NOMO-1 treated with dmso at 0.1 percent for 144 hours (cell line): ENCODE results near the gene VKORC1L1.
"Not testable (repeated sequence)": the region's sequence is repeated elsewhere in the genome, so short reads cannot be mapped to it uniquely, and the experiment has no call there.

Source experiments
- DNase-seq: peaks from one replicate; lab custom pipeline; 2025; ENCODE audit not compliant: unreplicated experiment; lab: John Stamatoyannopoulos, UW

Gene VKORC1L1

DNA sequence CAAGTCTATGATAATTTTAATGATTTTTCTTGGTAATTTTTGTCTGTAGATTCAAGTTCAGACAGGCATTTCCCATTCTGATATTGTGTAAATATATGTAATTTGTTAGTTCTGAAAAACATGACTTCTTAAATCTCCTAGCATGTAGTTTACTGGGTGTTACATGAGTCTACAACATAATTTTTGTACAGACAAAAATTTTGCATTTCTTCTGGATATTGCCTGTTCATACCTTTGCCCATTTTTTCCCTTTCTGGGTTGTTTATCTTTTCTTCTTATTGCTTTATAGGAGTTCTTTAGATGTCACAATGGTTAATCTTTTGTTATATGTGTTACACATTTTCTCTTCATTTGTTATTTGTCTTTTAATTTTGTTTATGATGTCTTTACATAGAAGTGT lies 12.1 kb downstream of the VKORC1L1 start:
- not testable (repeated sequence) for DNase-seq

GRCh38 chr7:65885533-65885932 lies 12.7 kb downstream of the VKORC1L1 start:
- DNase-seq: not testable (repeated sequence)

- not testable (repeated sequence) for DNase-seq
Observed at GRCh38 chr7:65888434-65889156, 15.7 kb downstream of the VKORC1L1 start.

- not testable (repeated sequence) for DNase-seq
Observed at GRCh38 chr7:65889722-65890121, 16.8 kb downstream of the VKORC1L1 start.

- no peak for DNase-seq
Observed at GRCh38 chr7:65892161-65892560, 19.3 kb downstream of the VKORC1L1 start.

DNA sequence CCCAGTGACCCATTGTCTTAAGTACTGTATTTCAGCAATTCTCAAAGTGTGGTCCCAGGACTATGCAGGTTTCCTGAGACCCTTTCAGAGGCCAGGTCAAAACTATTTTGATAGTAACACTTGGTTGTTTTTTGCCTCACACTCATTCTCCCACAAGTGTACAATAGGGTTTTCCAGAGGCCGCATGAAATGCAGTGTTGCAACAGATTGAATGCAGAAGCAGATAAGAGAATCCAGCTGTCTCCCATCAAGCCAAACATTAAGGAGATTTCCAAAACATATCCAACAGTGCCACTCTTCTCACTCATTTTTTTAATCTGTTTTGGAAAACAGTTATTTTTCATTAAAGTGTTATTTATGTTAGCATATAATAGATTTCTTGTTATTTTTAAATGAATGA lies 20.0 kb downstream of the VKORC1L1 start:
- no peak for DNase-seq

DNA sequence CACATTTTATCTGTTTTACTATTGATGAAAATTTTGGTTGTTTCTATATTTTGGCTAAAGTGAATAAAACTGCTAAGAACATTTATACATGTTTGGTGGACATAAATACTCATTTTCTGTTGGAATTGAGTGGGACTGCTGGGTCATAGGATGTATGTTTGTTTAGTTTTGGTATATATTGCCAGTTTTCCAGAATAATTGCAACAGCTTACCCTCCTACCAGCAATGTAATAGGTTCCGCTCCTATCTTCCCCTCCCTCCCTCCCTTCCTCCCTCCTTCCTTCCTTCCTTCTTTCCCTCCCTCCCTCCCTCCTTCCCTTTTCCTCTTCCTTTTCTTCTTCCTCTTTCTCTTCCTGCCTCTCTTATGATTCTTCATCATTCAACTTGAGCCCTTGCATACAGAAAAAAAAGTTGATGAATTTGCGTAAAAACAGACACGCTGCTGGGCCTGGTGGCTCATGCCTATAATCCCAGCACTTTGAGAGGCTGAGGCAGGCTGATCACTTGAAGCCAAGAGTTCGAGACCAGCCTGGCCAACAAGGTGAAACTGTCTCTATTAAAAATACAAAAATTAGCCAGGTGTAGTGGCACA lies 23.5 kb downstream of the VKORC1L1 start:
- no peak for DNase-seq

DNA sequence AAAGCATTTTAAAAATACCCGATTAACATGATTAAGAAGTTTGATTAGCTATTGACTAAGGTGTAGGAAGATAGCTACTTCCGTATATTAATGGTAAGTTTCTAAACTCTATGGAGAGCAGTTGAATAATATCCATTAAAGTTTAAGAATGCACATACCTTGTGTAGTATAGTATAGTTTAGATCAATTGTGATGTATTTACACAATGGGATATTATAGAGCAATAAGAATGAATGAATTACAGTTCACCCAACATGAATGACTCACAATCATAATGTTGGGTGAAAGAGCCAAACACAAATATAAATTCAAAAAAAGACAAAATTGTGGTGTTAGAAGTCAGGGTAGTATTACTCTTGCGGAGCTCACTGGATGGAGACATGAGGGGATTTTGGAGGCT lies 24.4 kb downstream of the VKORC1L1 start:
- not testable (repeated sequence) for DNase-seq

DNA sequence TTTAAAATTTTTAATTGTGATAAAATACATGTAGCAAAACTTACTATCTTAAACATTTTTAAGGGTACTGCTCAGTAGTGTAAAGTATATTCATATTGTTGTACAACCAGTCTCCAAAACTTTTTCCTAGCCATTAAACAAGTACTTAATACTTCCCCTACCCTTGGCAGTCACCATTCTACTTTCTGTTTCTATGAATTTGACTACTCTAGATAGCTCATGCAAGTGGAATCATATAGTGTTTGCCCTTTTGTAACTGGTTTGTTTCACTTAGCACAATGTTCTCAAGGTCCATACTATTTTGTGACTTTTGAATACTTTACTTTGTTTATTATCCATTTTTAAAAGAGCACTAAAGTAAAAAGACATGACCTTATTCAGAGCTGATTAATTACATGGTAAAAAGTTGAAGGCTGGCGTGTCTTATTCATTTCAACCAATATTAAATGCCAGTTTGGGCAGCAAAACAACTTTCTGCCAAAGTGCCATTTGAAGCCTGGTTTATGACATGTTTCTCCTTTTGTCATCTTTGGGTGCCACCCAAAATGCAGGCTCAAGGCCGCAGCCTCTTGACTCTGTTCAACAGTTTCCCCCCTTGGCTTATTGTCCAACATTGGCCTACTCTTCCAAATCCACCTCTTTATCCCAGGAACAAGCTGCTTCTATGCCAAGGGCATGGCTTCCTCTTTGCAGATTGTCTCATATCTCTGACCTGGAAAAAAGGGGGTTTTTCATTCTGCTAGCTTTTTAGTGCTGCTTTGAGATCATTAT lies 26.0 kb downstream of the VKORC1L1 start:
- DNase-seq: not testable (repeated sequence)

DNA sequence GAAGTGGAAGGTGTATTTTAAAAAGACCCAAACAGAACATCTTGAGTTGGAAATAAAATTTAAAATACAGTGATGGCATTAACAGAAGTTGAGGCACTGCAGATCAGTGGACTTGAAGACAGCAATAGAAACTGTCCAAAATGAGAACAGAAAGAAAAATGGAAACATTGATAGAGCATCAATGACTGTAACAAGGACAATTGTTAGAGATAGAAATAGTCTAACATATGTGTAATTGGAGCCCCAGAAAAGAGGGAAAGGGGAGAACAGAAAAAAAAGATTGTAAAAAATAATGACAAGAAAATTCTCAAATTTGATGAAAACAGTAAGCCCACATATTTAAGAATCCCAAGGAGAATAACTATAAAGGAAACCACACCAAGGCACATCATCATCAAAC lies 29.4 kb downstream of the VKORC1L1 start:
- no peak for DNase-seq

- no peak for DNase-seq
Observed at GRCh38 chr7:65907501-65908198, 34.8 kb downstream of the VKORC1L1 start.

GRCh38 chr7:65910237-65910636 lies 37.4 kb downstream of the VKORC1L1 start:
- DNase-seq: no peak

DNA sequence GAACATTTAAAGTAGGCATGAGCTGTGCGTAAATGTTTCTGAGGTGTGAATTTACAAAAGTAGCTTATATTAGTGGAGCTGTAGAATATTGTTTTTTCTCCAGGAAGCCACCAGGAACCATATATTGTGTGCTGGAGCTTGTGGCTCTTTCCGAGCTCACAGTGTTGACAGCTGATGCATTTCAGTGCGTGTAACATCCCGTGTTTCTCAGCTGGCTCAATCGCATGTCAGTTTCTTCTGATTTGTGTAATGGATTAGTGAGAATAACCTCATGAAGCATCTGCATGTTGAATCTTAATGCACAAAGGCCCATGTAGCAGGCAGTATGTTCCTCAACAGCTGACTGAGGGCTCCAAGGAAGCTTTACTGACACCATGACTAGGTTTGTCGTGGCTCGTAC lies 39.4 kb downstream of the VKORC1L1 start:
- DNase-seq: no peak

- DNase-seq: no peak
Observed at GRCh38 chr7:65915921-65916657, 43.2 kb downstream of the VKORC1L1 start.

DNA sequence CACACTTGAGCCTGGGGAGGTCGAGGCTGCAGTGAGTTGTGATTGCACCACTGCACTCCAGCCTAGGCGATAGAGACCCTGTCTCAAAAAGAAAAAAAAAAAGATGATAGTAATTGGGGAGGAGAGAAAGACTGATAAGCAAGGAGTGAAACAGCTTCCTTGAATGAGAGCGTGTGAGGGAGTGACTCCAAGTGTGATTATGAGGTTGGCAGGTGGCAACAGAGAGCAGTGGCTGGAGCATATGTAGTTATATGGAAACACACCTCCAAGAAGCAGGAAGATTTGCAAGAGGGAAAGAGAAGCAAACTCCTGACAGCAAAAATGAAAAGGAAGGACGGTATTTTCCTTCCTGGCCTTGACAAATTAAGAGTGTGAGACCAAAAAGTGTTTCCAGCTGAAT lies 50.4 kb downstream of the VKORC1L1 start:
- DNase-seq: no peak

DNA sequence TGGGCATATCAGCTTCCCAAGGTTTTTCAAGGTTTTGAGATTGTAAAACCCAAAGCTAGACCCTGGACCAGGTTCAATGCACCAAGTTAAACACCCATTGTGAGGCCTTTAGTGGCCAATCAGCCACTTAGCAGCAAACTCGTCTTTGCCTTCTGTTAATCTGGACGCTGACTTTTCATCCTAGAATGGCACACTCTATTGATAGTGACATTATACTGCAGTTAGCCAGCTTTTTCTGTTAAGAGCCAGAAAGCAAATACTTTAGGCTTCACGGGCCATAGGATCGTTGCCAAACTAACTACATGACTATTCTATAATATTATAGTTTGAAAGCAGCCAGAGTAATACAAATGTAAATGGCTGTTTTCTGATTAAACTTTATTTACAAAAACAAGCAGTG lies 51.3 kb downstream of the VKORC1L1 start:
- no peak for DNase-seq

- DNase-seq: no peak
Observed at GRCh38 chr7:65925040-65925439, 52.2 kb downstream of the VKORC1L1 start.

DNA sequence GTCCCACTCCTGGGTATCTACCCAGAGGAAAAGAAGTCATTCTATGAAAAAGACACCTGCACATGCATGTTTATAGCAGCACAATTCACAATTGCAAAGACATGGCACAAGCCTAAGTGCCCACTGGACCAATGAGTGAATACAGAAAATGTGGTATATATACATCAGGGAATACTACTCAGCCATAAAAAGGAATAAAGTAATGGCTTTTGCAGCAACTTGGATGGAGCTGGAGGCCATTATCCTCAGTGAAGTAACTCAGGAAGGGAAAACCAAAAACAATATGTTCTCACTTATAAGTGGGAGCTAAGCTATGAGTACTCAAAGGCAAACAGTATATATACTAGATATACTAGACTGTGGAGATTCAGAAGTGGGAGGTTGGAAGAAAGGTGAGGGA lies 53.7 kb downstream of the VKORC1L1 start:
- no peak for DNase-seq

DNA sequence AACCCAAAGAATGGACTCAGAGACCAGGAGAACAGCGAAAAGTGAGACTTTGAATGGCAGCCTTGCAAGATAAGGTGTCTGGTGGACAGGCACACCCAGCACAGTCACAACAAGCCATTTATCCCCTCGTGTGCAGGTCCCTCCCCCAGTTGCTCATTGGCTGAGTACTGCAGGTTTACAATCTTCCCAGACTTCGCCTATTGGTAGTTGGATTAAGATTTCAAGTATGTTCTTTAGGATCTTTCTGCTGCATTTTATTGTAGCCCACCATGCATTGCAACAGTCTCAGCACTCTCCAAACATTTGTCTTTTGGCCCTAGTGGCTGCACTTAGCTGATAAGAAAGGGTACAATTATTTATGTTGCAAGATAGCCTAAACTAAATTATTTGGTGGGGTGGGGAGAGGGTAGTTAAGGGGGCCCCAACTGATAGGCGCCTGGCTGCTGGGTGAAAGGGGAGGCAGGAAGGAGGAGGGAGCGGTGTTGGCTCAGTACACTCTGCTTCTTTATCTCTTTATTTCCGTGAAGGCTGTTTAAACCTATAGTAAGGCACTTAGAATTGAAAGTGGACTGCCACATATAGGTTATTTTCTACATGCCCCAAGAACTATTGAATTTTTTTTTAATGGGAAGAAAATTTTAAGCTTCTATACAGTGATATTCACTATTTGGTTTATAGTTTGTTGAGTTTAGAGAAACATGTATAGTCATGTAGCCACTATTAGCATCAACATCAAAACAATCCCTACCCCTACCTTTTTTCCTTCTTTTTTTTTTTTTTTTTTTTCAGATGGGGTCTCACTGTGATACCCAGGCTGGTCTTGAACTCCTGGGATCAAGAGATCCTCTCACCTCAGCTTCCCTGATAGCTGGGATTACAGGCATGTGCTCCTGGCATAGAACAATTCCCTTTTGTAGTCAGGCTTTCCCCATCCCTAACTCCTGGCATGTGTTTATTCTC lies 54.9 kb downstream of the VKORC1L1 start:
- DNase-seq: no peak

DNA sequence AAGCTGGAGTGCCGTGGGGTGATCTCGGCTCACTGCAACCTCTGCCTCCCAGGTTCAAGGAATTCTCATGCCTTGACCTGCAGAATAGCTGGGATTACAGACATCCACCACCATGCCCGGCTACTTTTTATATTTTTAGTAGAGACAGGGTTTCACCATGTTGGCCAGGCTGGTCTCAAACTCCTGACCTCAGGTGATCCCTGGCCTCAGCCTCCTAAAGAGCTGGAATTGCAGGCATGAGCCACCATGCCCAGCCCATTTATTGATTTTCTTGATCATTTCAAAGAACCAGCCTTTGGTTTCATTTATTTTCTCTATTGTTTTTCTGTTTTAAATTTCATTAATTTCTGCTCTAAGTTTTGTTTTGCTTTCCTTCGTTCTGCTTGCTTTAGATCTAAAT lies 58.8 kb downstream of the VKORC1L1 start:
- no peak for DNase-seq
